Keratinocyte (primary cell): ENCODE results near the gene SH3GL3. TPM values are rescaled to one million over a fixed set of nuclear protein-coding genes. Genes with fewer than 3 reads are reported as not detected.

Source experiments
- DNase-seq: peaks from one replicate; pipeline ENCODE4 v3.0.0-alpha.2; 2011; ENCODE audit warnings: low read depth, missing footprints, low spot score
- FAIRE-seq: peaks from 2 replicates; lab custom pipeline; 2011; peaks lifted over from hg19 to GRCh38; lab: Jason Lieb, UNC
- H2AFZ ChIP-seq: 2 replicates; pipeline ENCODE4 v1.6.0; 2012; ENCODE audit warnings: low read length, control low read depth, inconsistent platforms; ENCODE audit not compliant: control insufficient read depth
- H3K27ac ChIP-seq: 2 replicates; pipeline ENCODE4 v1.5.1; 2011; ENCODE audit warnings: low read length; ENCODE audit not compliant: control insufficient read depth, insufficient read depth
- H3K27me3 ChIP-seq: 3 replicates; pipeline ENCODE4 v1.6.0; 2011; ENCODE audit warnings: low read length; ENCODE audit not compliant: control insufficient read depth, insufficient read depth; ENCODE audit errors: extremely low read depth
- H3K36me3 ChIP-seq, 2 experiments: 2 replicates in 1 of 2; 3 replicates in 1 of 2; pipeline ENCODE4 v1.5.1; 2011; ENCODE audit warnings: low read length in 2 of 2, mild to moderate bottlenecking in 1 of 2; ENCODE audit not compliant: control insufficient read depth in 2 of 2, insufficient read depth in 2 of 2; ENCODE audit errors: extremely low read depth in 1 of 2
- H3K4me1 ChIP-seq: 3 replicates; pipeline ENCODE4 v1.5.1; 2011; ENCODE audit warnings: low read length; ENCODE audit not compliant: control insufficient read depth, insufficient read depth; ENCODE audit errors: extremely low read depth
- H3K4me2 ChIP-seq: 3 replicates; pipeline ENCODE4 v1.6.0; 2011; ENCODE audit warnings: low read depth, low read length; ENCODE audit not compliant: control insufficient read depth, insufficient read depth; ENCODE audit errors: extremely low read depth
- H3K4me3 ChIP-seq, 3 experiments: fragments of 200-600 bp in 1 of 3; sonication (generic) in 1 of 3; 2 replicates in 2 of 3; 3 replicates in 1 of 3; pipeline ENCODE4 v1.5.1; 2011 to 2016; ENCODE audit warnings: low read length in 3 of 3, mild to moderate bottlenecking in 3 of 3, control low read depth in 2 of 3, inconsistent platforms in 1 of 3, low read depth in 1 of 3, mixed read lengths in 1 of 3, mixed run types in 1 of 3, moderate library complexity in 1 of 3; ENCODE audit not compliant: control insufficient read depth in 2 of 3, insufficient read depth in 2 of 3; ENCODE audit errors: extremely low read depth in 1 of 3
- H3K79me2 ChIP-seq: 2 replicates; pipeline ENCODE4 v1.6.0; 2012; ENCODE audit warnings: low read length; ENCODE audit not compliant: control insufficient read depth, insufficient read depth
- H3K9ac ChIP-seq: 3 replicates; pipeline ENCODE4 v1.6.0; 2011; ENCODE audit warnings: low read length; ENCODE audit not compliant: control insufficient read depth, insufficient read depth; ENCODE audit errors: extremely low read depth
- H3K9me1 ChIP-seq: 3 replicates; pipeline ENCODE4 v1.6.0; 2011; ENCODE audit warnings: low read length; ENCODE audit not compliant: control insufficient read depth, insufficient read depth; ENCODE audit errors: extremely low read depth
- H3K9me3 ChIP-seq: 2 replicates; pipeline ENCODE4 v1.5.1; 2012; ENCODE audit warnings: low read depth, low read length; ENCODE audit not compliant: control insufficient read depth
- H4K20me1 ChIP-seq: 3 replicates; pipeline ENCODE4 v1.6.0; 2011; ENCODE audit warnings: low read length; ENCODE audit not compliant: control insufficient read depth, insufficient read depth; ENCODE audit errors: extremely low read depth
- EZH2 ChIP-seq: IDR thresholded peaks from one replicate; pipeline ENCODE4 v1.6.1; 2012; ENCODE audit warnings: inconsistent platforms, mild to moderate bottlenecking, low read length, moderate library complexity
- dilution Hi-C: fragments of 300-500 bp; cut with MboI; formaldehyde crosslinking; loops from one replicate; pipeline ENCODE4 v1.7.0; 2020; ENCODE audit warnings: low sequenced_read_pairs; ENCODE audit not compliant: extremely low pct_ligation_motif_present
- polyA plus RNA-seq, 5 experiments: library from polyadenylated mRNA; depleted of rRNA in 3 of 5; stranded (reverse) in 3 of 5; stranded (forward) in 1 of 5; unstranded in 1 of 5; fragments of >200 nt; gene quantifications; 1 replicate in 1 of 5; 2 replicates in 3 of 5; 3 replicates in 1 of 5; pipeline versions ENCODE4 v1.2.1 to v1.2.3, GENCODE V29; 2011 to 2012; ENCODE audit warnings: missing spikeins in 2 of 5, low read depth in 1 of 5, low replicate concordance in 1 of 5
- TF ChIP-seq, protein P1 (sequence below), 3 experiments: IDR thresholded peaks in 1 of 3; conservative IDR thresholded peaks in 1 of 3; optimal IDR thresholded peaks in 1 of 3; 2 replicates in 2 of 3; 3 replicates in 1 of 3; pipeline versions ENCODE3 to v1.5.1; 2011; ENCODE audit warnings: low read length in 3 of 3, mild to moderate bottlenecking in 3 of 3, moderate library complexity in 2 of 3, control low read depth in 1 of 3, inconsistent platforms in 1 of 3; ENCODE audit not compliant: insufficient read depth in 2 of 3; ENCODE audit errors: extremely low read depth in 1 of 3

The SH3GL3 gene
- polyA plus RNA-seq, 1 donor (not counting 4 experiments of a cell fraction or from before 2014, with no cell fraction given) = 0.20 TPM

DNA sequence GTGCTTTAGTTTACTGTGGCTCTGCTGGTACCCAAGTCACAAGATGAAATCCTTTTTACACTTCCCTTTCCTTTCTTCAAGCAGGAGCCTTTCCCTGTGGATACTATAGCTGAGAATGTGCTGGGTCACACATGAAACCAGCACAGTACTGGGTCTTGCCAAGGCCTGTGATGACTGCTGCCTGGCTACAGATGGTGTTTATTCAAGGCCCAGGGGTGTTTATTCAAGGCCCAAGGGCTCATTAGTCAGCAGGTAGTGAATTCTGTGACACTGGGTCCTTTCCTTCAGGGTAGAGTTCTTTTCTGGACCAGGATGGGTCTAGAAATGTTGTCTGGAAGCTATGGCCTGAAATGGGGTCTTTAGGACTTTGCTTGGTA lies 99.4 kb downstream of the SH3GL3 start:
- FAIRE-seq = no peak
- no peak for DNase-seq
- H3K4me3 ChIP-seq = no peak overlapping the region
- TF ChIP-seq, protein P1, sequence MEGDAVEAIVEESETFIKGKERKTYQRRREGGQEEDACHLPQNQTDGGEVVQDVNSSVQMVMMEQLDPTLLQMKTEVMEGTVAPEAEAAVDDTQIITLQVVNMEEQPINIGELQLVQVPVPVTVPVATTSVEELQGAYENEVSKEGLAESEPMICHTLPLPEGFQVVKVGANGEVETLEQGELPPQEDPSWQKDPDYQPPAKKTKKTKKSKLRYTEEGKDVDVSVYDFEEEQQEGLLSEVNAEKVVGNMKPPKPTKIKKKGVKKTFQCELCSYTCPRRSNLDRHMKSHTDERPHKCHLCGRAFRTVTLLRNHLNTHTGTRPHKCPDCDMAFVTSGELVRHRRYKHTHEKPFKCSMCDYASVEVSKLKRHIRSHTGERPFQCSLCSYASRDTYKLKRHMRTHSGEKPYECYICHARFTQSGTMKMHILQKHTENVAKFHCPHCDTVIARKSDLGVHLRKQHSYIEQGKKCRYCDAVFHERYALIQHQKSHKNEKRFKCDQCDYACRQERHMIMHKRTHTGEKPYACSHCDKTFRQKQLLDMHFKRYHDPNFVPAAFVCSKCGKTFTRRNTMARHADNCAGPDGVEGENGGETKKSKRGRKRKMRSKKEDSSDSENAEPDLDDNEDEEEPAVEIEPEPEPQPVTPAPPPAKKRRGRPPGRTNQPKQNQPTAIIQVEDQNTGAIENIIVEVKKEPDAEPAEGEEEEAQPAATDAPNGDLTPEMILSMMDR (optimal IDR thresholded peaks at IDR 0.05 in 1 of 3, IDR thresholded peaks at IDR 0.05 in 1 of 3, conservative IDR thresholded peaks at IDR 0.05 in 1 of 3; ENCODE audit: extremely low read depth in 1 of 3, insufficient read depth in 2 of 3, low read length in 3 of 3) = no peak
- TF ChIP-seq EZH2 = no peak
- no peak overlapping the region for H3K9ac ChIP-seq
- no peaks in the 10 kb centered on the region for H3K36me3 ChIP-seq
- no peaks in the 10 kb centered on the region for H3K4me1 ChIP-seq
- no peak overlapping the region for H3K27ac ChIP-seq
- dilution Hi-C loops = no loop called here
- no peaks in the 10 kb centered on the region for H3K27me3 ChIP-seq
- H4K20me1 ChIP-seq = no peaks in the 10 kb centered on the region
- H3K4me2 ChIP-seq = no peak overlapping the region
- no peak overlapping the region for H2AFZ ChIP-seq
- no peaks in the 10 kb centered on the region for H3K9me1 ChIP-seq
- no peaks in the 10 kb centered on the region for H3K79me2 ChIP-seq
- no peaks in the 10 kb centered on the region for H3K9me3 ChIP-seq

GRCh38 chr15:83547168-83547567 lies 100.0 kb downstream of the SH3GL3 start:
- Histone ChIP-seq H4K20me1 (no peaks in the 10 kb centered on the region), H3K9me1 (no peaks in the 10 kb centered on the region), H3K9ac (no peak overlapping the region), H3K4me3 (no peak overlapping the region), H3K9me3 (no peaks in the 10 kb centered on the region), H3K36me3 (no peaks in the 10 kb centered on the region), H3K27me3 (no peaks in the 10 kb centered on the region), H2AFZ (no peak overlapping the region), H3K79me2 (no peaks in the 10 kb centered on the region), H3K4me1 (no peaks in the 10 kb centered on the region), H3K27ac (no peak overlapping the region), H3K4me2 (no peak overlapping the region)
- no peak for TF ChIP-seq EZH2
- dilution Hi-C loops = no loop called here
- DNase-seq (no peak), FAIRE-seq (no peak)

- no peak overlapping the region for H2AFZ ChIP-seq
- no peaks in the 10 kb centered on the region for H4K20me1 ChIP-seq
- FAIRE-seq = no peak
- dilution Hi-C loops = loop anchor here (25.0 kb wide), 1 partner anchor 287 kb away; no protein-coding TSS in a partner anchor
- DNase-seq = no peak
- no peak overlapping the region for H3K4me2 ChIP-seq
- no peak overlapping the region for H3K4me3 ChIP-seq
- TF ChIP-seq, protein P1 (optimal IDR thresholded peaks at IDR 0.05 in 1 of 3, IDR thresholded peaks at IDR 0.05 in 1 of 3, conservative IDR thresholded peaks at IDR 0.05 in 1 of 3; ENCODE audit: extremely low read depth in 1 of 3, insufficient read depth in 2 of 3, low read length in 3 of 3) = no peak
- no peak for TF ChIP-seq EZH2
- no peaks in the 10 kb centered on the region for H3K36me3 ChIP-seq
- H3K9ac ChIP-seq = no peak overlapping the region
- H3K27ac ChIP-seq = no peak overlapping the region
- no peaks in the 10 kb centered on the region for H3K9me3 ChIP-seq
- H3K9me1 ChIP-seq = no peaks in the 10 kb centered on the region
- H3K27me3 ChIP-seq = no peaks in the 10 kb centered on the region
- H3K4me1 ChIP-seq = no peaks in the 10 kb centered on the region
- no peaks in the 10 kb centered on the region for H3K79me2 ChIP-seq
Measured at GRCh38 chr15:83549623-83550022, 102.5 kb downstream of the SH3GL3 start.
